ENCODE data around the gene MTFP1. TPM values are rescaled to one million over a fixed set of nuclear protein-coding genes. Genes with fewer than 3 reads are reported as not detected.

Gene MTFP1
- total RNA-seq, 2 experiments from 2014 or later, result 37.2 to 38.0 TPM

- no peaks in the 10 kb centered on the region for H3K9me3 Mint-ChIP-seq
- DNase-seq (peak in 1 of 14 experiments; percentile 20), ATAC-seq (ENCODE audit: poor library complexity) (no peak)
- intact Hi-C loops (cut with DNase I, micrococcal nuclease), result no loop called here
- Histone ChIP-seq H3K27ac (ENCODE audit: low read depth in 1 of 2, low read length in 2 of 2) (no peak overlapping the region), H3K4me3 (ENCODE audit: low read length) (no peak overlapping the region), H3K36me3 (ENCODE audit: insufficient read depth, low read length) (no peaks in the 10 kb centered on the region), H3K4me1 (ENCODE audit: insufficient read depth, low read length) (peaks cover 12% of the 10 kb centered on the region), H3K9me3 (ENCODE audit: control insufficient read depth in 1 of 2, insufficient read depth in 1 of 2, low read length in 2 of 2) (no peaks in the 10 kb centered on the region), H3K27me3 (ENCODE audit: control insufficient read depth in 1 of 2, insufficient read depth in 2 of 2, low read length in 2 of 2) (peaks cover 9 to 14% of the 10 kb centered on the region in 2 experiments)
- TF ChIP-seq CTCF (IDR thresholded peaks at IDR 0.05), result no peak
- peaks cover 27% of the 10 kb centered on the region for H3K27me3 Mint-ChIP-seq
- H3K4me1 Mint-ChIP-seq (ENCODE audit: low read depth), result no peaks in the 10 kb centered on the region
- no peak overlapping the region for H3K27ac Mint-ChIP-seq
- H3K36me3 Mint-ChIP-seq (ENCODE audit: low read depth), result no peaks in the 10 kb centered on the region
- CTCF ChIA-PET, result no interaction called here
- POLR2A ChIA-PET, result no interaction called here
- H3K4me3 Mint-ChIP-seq, result no peak overlapping the region
These were observed 47.6 kb downstream of the MTFP1 start for GRCh38 chr22:30472994-30473720.

DNA sequence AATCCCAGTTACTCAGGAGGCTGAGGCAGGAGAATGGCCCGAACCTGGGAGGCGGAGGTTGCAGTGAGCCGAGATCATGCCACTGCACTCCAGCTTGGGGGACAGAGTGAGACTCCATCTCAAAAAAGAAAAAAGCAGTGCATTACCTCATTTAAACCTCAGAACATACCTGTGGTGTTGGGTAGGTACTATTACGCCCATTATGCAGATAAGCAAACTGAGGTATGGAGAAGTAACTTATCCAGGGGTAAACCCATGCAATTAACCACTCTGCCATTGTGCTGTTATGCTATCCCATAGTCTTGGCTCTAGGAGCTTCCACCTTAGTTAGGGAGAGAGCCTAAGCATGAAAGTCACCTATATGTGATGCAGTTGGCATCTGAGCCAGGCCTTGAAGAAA, 48.6 kb downstream of the MTFP1 start:
- no peaks in the 10 kb centered on the region for H3K36me3 ChIP-seq (ENCODE audit: insufficient read depth, low read length)
- H3K27me3 ChIP-seq (ENCODE audit: control insufficient read depth in 1 of 2, insufficient read depth in 2 of 2, low read length in 2 of 2), result peaks cover 9 to 14% of the 10 kb centered on the region in 2 experiments
- ChIA-PET POLR2A (no interaction called here), CTCF (interaction anchor here (1.4 kb wide), 1 partner anchor 12 kb away, joined by 3 read pairs; no protein-coding TSS in a partner anchor)
- H3K4me3 ChIP-seq (ENCODE audit: low read length), result no peak overlapping the region
- H3K27me3 Mint-ChIP-seq, result peaks cover 24% of the 10 kb centered on the region
- H3K4me3 Mint-ChIP-seq, result no peak overlapping the region
- no peak for ATAC-seq (ENCODE audit: poor library complexity)
- no peaks in the 10 kb centered on the region for H3K36me3 Mint-ChIP-seq (ENCODE audit: low read depth)
- H3K4me1 Mint-ChIP-seq (ENCODE audit: low read depth), result no peaks in the 10 kb centered on the region
- intact Hi-C loops (cut with DNase I, micrococcal nuclease), result no loop called here
- H3K4me1 ChIP-seq (ENCODE audit: insufficient read depth, low read length), result peaks cover 12% of the 10 kb centered on the region
- no peaks in the 10 kb centered on the region for H3K9me3 ChIP-seq (ENCODE audit: control insufficient read depth in 1 of 2, insufficient read depth in 1 of 2, low read length in 2 of 2)
- TF ChIP-seq CTCF (IDR thresholded peaks at IDR 0.05), result no peak
- no peak overlapping the region for H3K27ac ChIP-seq (ENCODE audit: low read depth in 1 of 2, low read length in 2 of 2)
- DNase-seq, result no peak
- no peak overlapping the region for H3K27ac Mint-ChIP-seq
- H3K9me3 Mint-ChIP-seq, result no peaks in the 10 kb centered on the region

GRCh38 chr22:30474683-30475424, 49.3 kb downstream of the MTFP1 start:
- Histone ChIP-seq H3K9me3 (ENCODE audit: control insufficient read depth in 1 of 2, insufficient read depth in 1 of 2, low read length in 2 of 2) (no peaks in the 10 kb centered on the region), H3K4me3 (ENCODE audit: low read length) (no peak overlapping the region), H3K4me1 (ENCODE audit: insufficient read depth, low read length) (peaks cover 12% of the 10 kb centered on the region), H3K27ac (ENCODE audit: low read depth in 1 of 2, low read length in 2 of 2) (no peak overlapping the region), H3K27me3 (ENCODE audit: control insufficient read depth in 1 of 2, insufficient read depth in 2 of 2, low read length in 2 of 2) (peaks cover 9 to 14% of the 10 kb centered on the region in 2 experiments), H3K36me3 (ENCODE audit: insufficient read depth, low read length) (no peaks in the 10 kb centered on the region)
- H3K4me1 Mint-ChIP-seq (ENCODE audit: low read depth), result no peaks in the 10 kb centered on the region
- intact Hi-C loops (cut with DNase I, micrococcal nuclease), result no loop called here
- peak in 5 of 14 experiments; percentile 7 to 71 (median 55) for DNase-seq
- POLR2A ChIA-PET, result no interaction called here
- no peak overlapping the region for H3K27ac Mint-ChIP-seq
- CTCF ChIA-PET, result interaction anchor here (1.4 kb wide), 1 partner anchor 11 kb away, joined by 3 read pairs; no protein-coding TSS in a partner anchor
- H3K9me3 Mint-ChIP-seq, result no peaks in the 10 kb centered on the region
- no peaks in the 10 kb centered on the region for H3K36me3 Mint-ChIP-seq (ENCODE audit: low read depth)
- peak; percentile 88 for ATAC-seq (ENCODE audit: poor library complexity)
- peaks cover 23% of the 10 kb centered on the region for H3K27me3 Mint-ChIP-seq
- H3K4me3 Mint-ChIP-seq, result no peak overlapping the region
- no peak for TF ChIP-seq CTCF (IDR thresholded peaks at IDR 0.05)

Other genes with a start within 250 kb of the MTFP1 start
- under 1 TPM; 0.17 to 0.30 TPM for gene LIF, start 179.0 kb upstream of the MTFP1 start, total RNA-seq
- gene OSM, start 158.9 kb upstream of the MTFP1 start, total RNA-seq, result 10 to 100 TPM; 13.9 to 16.7 TPM
- gene CASTOR1, start 136.3 kb upstream of the MTFP1 start, total RNA-seq, result 1 to 10 TPM; 7.9 to 8.8 TPM
- gene TBC1D10A, start 98.8 kb upstream of the MTFP1 start, total RNA-seq, result 10 to 100 TPM; 38.9 to 41.8 TPM
- gene SF3A1, start 68.9 kb upstream of the MTFP1 start, total RNA-seq, result 100 to 1,000 TPM; 335 to 388 TPM
- gene CCDC157, start 68.8 kb upstream of the MTFP1 start, total RNA-seq, result 10 to 100 TPM in 1 of 2 experiments, 1 to 10 TPM in 1; 8.3 to 10.1 TPM
- gene RNF215, start 38.4 kb upstream of the MTFP1 start, total RNA-seq, result 1 to 10 TPM; 4.6 to 4.9 TPM
- 10 to 100 TPM; 74.6 to 79.8 TPM for gene SEC14L2, start 28.8 kb upstream of the MTFP1 start, total RNA-seq
- gene SEC14L3, start 46.2 kb downstream of the MTFP1 start, total RNA-seq, result not detected
- gene SEC14L4, start 79.9 kb downstream of the MTFP1 start, total RNA-seq, result not detected
- not detected for gene SEC14L6, start 121.0 kb downstream of the MTFP1 start, total RNA-seq
- gene GAL3ST1, start 148.9 kb downstream of the MTFP1 start, total RNA-seq, result not detected
- 10 to 100 TPM; 28.4 to 30.5 TPM for gene PES1, start 166.1 kb downstream of the MTFP1 start, total RNA-seq
- gene TCN2, start 181.4 kb downstream of the MTFP1 start, total RNA-seq, result under 1 TPM; 0.52 to 0.53 TPM
- 1 to 10 TPM; 2.1 to 2.9 TPM for gene SLC35E4, start 210.0 kb downstream of the MTFP1 start, total RNA-seq
- gene DUSP18, start 242.1 kb downstream of the MTFP1 start, total RNA-seq, result 1 to 10 TPM; 5.7 to 6.2 TPM

Measured in CD4-positive, alpha-beta T cell (primary cell).